A673 (cell line): ENCODE data around the gene NRP2. TPM values are rescaled to one million over a fixed set of nuclear protein-coding genes. Genes with fewer than 3 reads are reported as not detected.

Experiments
- BruUV-seq: library from RNA; stranded (reverse); fragments of 400-500 nt; replicated peaks from 2 replicates; lab custom pipeline; 2021; lab: Mats Ljungman, UMichigan
- CTCF ChIA-PET: fragments of 300-600 bp; sonication (Branson Sonifier 250); formaldehyde crosslinking; loops from one replicate; lab custom pipeline; 2022; ENCODE audit warnings: antibody characterized with exemption; lab: Charles Lee
- POLR2A ChIA-PET: fragments of 300-600 bp; sonication (Branson Sonifier 250); formaldehyde crosslinking; loops from one replicate; lab custom pipeline; 2022; ENCODE audit warnings: antibody characterized with exemption; ENCODE audit not compliant: low non-redundant PET; lab: Charles Lee
- DNase-seq: peaks from one replicate; pipeline ENCODE4 v3.0.0-alpha.2; 2015; ENCODE audit warnings: low spot score
- H3K27ac ChIP-seq: fragments of 200-600 bp; sonication (generic); 2 replicates; pipeline ENCODE4 v1.5.1; 2016; ENCODE audit warnings: mixed run types, low read depth, mild to moderate bottlenecking, mixed read lengths, antibody characterized with exemption, low read length; ENCODE audit not compliant: poor library complexity, severe bottlenecking
- H3K27me3 ChIP-seq: fragments of 200-600 bp; sonication (generic); replicated peaks from 2 replicates; pipeline ENCODE4 v1.6.1; 2017; ENCODE audit warnings: mixed run types, low read depth, mild to moderate bottlenecking, mixed read lengths, antibody characterized with exemption, low read length; ENCODE audit not compliant: insufficient read depth, poor library complexity
- H3K36me3 ChIP-seq: fragments of 200-600 bp; sonication (generic); 2 replicates; pipeline ENCODE4 v1.6.1; 2016; ENCODE audit warnings: mixed run types, mild to moderate bottlenecking, mixed read lengths, antibody characterized with exemption, low read length; ENCODE audit not compliant: insufficient read depth, poor library complexity, severe bottlenecking
- H3K4me1 ChIP-seq: fragments of 200-600 bp; sonication (generic); 2 replicates; pipeline ENCODE4 v1.6.1; 2017; ENCODE audit warnings: mixed run types, mild to moderate bottlenecking, mixed read lengths, antibody characterized with exemption, low read length; ENCODE audit not compliant: insufficient read depth, poor library complexity, severe bottlenecking
- H3K4me3 ChIP-seq: fragments of 200-600 bp; sonication (generic); 2 replicates; pipeline ENCODE4 v1.5.1; 2016; ENCODE audit warnings: low read depth, mixed run types, mild to moderate bottlenecking, mixed read lengths, low read length; ENCODE audit not compliant: poor library complexity, severe bottlenecking
- H3K9me3 ChIP-seq: fragments of 200-600 bp; sonication (generic); 2 replicates; pipeline ENCODE4 v1.6.1; 2016; ENCODE audit warnings: mixed run types, low read depth, mild to moderate bottlenecking, mixed read lengths, antibody characterized with exemption, low read length; ENCODE audit not compliant: poor library complexity, severe bottlenecking
- CTCF ChIP-seq: fragments of 300-800, 200-600 bp; sonication (generic); conservative IDR thresholded peaks from 2 replicates; pipeline ENCODE4 v1.5.1; 2017; ENCODE audit warnings: low read depth, mild to moderate bottlenecking, antibody characterized with exemption, low read length, moderate library complexity, mixed read lengths
- EZH2 ChIP-seq: fragments of 200-600 bp; sonication (generic); IDR thresholded peaks from 2 replicates; pipeline ENCODE4 v1.6.1; 2017; ENCODE audit warnings: borderline replicate concordance, low read depth, mild to moderate bottlenecking, mixed read lengths, antibody characterized with exemption, low read length; ENCODE audit not compliant: poor library complexity, severe bottlenecking
- intact Hi-C: fragments of 100-400 bp; cut with micrococcal nuclease; formaldehyde crosslinking; loops from one replicate; pipeline ENCODE4 v1.10.0; 2022; ENCODE audit not compliant: unreplicated experiment
- total RNA-seq: library from RNA; stranded (reverse); gene quantifications from 2 replicates; pipeline ENCODE4 v1.2.3, GENCODE V29; 2021

NRP2 gene
- total RNA-seq, 1 experiment from 2014 or later = 4.0 TPM

DNA sequence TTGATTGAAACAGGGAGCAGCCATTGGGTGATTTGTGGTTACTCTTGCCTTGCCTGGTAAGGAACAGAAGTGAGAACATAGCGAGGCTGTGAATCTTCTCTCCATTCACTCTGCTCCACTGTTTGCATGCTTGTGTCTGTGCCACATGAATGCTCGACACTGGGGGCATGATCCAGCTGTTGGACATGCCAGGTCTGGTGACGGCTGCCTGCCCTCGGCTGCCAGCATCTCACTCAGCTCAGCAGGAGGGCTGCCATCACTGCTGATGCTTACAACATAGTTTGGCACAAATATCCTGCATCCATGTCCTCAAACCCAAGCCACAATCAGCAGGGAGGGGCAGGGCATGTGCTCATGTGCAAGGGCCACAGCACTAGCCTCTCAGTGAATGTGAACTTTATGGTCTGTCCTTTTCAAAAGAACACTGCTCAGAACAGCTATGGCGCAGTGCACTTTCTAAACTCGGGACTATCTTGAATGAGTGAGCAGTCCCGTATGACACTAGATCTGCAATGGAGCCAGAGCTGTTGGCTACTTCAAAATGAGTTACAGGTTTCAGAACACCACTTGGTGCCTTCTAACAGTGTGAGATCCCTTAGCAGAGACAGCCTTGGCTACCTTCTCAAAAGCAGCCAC lies 126.3 kb downstream of the NRP2 start:
- H3K9me3 ChIP-seq = no peaks in the 10 kb centered on the region
- H3K4me1 ChIP-seq = no peaks in the 10 kb centered on the region
- no peaks in the 10 kb centered on the region for H3K36me3 ChIP-seq
- no peak overlapping the region for H3K4me3 ChIP-seq
- ChIA-PET POLR2A (no interaction called here), CTCF (no interaction called here)
- no peak for TF ChIP-seq CTCF
- TF ChIP-seq EZH2 = no peak
- DNase-seq = no peak
- no peaks in the 10 kb centered on the region for H3K27me3 ChIP-seq
- intact Hi-C loops = no loop called here
- BruUV-seq = no TSS peak
- no peak overlapping the region for H3K27ac ChIP-seq

DNA sequence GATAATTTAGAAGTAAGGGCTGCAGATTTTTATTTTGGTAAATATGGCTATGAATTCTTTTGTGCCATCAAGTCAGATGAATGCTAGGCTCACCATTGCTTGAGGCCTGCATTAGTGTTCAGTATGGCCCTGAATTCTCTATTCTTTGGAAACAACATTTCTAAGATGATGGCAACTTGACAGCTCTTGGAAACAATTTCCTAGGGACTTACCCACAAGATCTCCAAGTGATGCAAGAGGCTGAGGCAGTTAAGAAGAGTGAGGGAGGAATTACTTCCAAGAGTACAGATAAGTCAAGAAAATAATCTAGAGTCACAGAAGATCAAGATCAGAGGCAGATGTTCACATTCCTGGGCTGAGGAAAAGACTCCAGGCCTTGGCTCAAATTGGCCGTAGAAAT lies 129.1 kb downstream of the NRP2 start:
- Histone ChIP-seq H3K9me3 (no peaks in the 10 kb centered on the region), H3K27ac (no peak overlapping the region), H3K27me3 (no peaks in the 10 kb centered on the region), H3K36me3 (no peaks in the 10 kb centered on the region), H3K4me3 (no peak overlapping the region), H3K4me1 (no peaks in the 10 kb centered on the region)
- DNase-seq = no peak
- BruUV-seq = no TSS peak
- no peak for TF ChIP-seq EZH2
- TF ChIP-seq CTCF = no peak
- CTCF ChIA-PET = no interaction called here
- intact Hi-C loops = no loop called here
- POLR2A ChIA-PET = no interaction called here

- BruUV-seq = no TSS peak
- TF ChIP-seq EZH2 (no peak), CTCF (no peak)
- no peaks in the 10 kb centered on the region for H3K9me3 ChIP-seq
- POLR2A ChIA-PET = no interaction called here
- no peaks in the 10 kb centered on the region for H3K36me3 ChIP-seq
- CTCF ChIA-PET = no interaction called here
- DNase-seq = no peak
- H3K27me3 ChIP-seq = no peaks in the 10 kb centered on the region
- H3K4me1 ChIP-seq = no peaks in the 10 kb centered on the region
- intact Hi-C loops = no loop called here
- H3K4me3 ChIP-seq = no peak overlapping the region
- H3K27ac ChIP-seq = no peak overlapping the region
These were observed 131.7 kb downstream of the NRP2 start for GRCh38 chr2:205814039-205814364.
